ENCODE results near the gene GJB6.

DNA sequence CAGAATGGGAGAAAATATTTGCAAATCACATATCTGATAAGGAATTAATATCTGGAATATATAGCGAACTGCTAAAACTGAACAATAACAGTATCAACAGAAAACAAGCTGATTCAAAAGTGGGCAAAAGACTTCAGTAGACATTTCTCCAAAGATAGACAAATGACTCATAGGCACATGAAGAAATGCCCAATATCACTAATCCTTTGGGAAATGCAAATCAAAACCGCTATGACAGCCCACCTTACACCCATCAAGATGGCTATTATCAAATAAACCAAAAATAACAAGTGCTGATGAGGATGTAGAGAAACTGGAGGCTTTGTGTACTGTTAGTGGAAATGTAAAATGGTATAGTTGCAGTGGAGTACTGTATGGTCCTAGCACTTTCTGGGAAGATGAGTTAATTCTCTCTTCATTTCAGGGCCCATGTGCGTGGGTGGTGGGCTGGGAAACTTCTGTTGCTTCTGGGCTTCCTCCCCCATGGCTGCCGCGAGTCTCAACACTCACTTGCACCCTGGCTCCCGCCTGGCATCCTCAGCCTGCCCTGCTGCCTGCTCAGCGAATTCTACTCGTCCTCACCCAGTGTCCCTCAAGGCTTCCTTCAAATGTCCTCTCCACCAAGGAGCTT, 58.9 kb downstream of the GJB6 start:
- TF ChIP-seq, protein P1, sequence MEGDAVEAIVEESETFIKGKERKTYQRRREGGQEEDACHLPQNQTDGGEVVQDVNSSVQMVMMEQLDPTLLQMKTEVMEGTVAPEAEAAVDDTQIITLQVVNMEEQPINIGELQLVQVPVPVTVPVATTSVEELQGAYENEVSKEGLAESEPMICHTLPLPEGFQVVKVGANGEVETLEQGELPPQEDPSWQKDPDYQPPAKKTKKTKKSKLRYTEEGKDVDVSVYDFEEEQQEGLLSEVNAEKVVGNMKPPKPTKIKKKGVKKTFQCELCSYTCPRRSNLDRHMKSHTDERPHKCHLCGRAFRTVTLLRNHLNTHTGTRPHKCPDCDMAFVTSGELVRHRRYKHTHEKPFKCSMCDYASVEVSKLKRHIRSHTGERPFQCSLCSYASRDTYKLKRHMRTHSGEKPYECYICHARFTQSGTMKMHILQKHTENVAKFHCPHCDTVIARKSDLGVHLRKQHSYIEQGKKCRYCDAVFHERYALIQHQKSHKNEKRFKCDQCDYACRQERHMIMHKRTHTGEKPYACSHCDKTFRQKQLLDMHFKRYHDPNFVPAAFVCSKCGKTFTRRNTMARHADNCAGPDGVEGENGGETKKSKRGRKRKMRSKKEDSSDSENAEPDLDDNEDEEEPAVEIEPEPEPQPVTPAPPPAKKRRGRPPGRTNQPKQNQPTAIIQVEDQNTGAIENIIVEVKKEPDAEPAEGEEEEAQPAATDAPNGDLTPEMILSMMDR (IDR thresholded peaks at IDR 0.05): no peak
- no peak for TF ChIP-seq POLR2A (IDR thresholded peaks at IDR 0.05)
